Fibroblast of the aortic adventitia (primary cell): ENCODE results near the gene FAM120A. TPM values are rescaled to one million over a fixed set of nuclear protein-coding genes. Genes with fewer than 3 reads are reported as not detected.

Source experiments
- DNase-seq: peaks from one replicate; pipeline ENCODE4 v3.0.0-alpha.2; 2010; ENCODE audit warnings: low read depth
- H3K4me3 ChIP-seq: 2 replicates; pipeline ENCODE4 v1.5.1; 2011; ENCODE audit warnings: low read depth, mild to moderate bottlenecking, control low read depth, low read length, moderate library complexity
- CTCF ChIP-seq: IDR thresholded peaks from 2 replicates; pipeline ENCODE4 v1.5.1; 2011; ENCODE audit warnings: mild to moderate bottlenecking, low read length, control low read depth, inconsistent platforms; ENCODE audit not compliant: insufficient read depth
- small RNA-seq: library from RNA; depleted of rRNA; stranded (forward); fragments of <200 nt; gene quantifications from one replicate; pipeline ENCODE3, GENCODE V24; 2012
- total RNA-seq: library from RNA; depleted of rRNA; stranded (reverse); fragments of >200 nt; gene quantifications from 2 replicates; pipeline ENCODE4 v1.2.3, GENCODE V29; 2012; ENCODE audit warnings: low replicate concordance

The FAM120A gene
- total RNA-seq, 1 donor: 116 TPM

GRCh38 chr9:93612052-93612795, 160.7 kb downstream of the FAM120A start:
- no peak for TF ChIP-seq CTCF
- H3K4me3 ChIP-seq: no peak overlapping the region
- DNase-seq: no peak

- no peak overlapping the region for H3K4me3 ChIP-seq
- DNase-seq: no peak
- no peak for TF ChIP-seq CTCF
These were observed 161.3 kb downstream of the FAM120A start for GRCh38 chr9:93612796-93613154.

- no peak for DNase-seq
- no peak for TF ChIP-seq CTCF
- H3K4me3 ChIP-seq: no peak overlapping the region
These were observed 161.7 kb downstream of the FAM120A start for GRCh38 chr9:93613174-93613573.

- DNase-seq: no peak
- no peak for TF ChIP-seq CTCF
- no peak overlapping the region for H3K4me3 ChIP-seq
These were observed 162.3 kb downstream of the FAM120A start for GRCh38 chr9:93613791-93614190.

GRCh38 chr9:93614830-93615468, 163.5 kb downstream of the FAM120A start:
- no peak for DNase-seq
- TF ChIP-seq CTCF: no peak
- H3K4me3 ChIP-seq: no peak overlapping the region

Small RNA genes within 50 kb of the gene (small RNA-seq; reads per million reads assigned to genes)
- gene RF00019: not detected

Other genes starting within 250 kb of the FAM120A start
- gene FAM120AOS, start 1.9 kb downstream of the FAM120A start, total RNA-seq: 44.6 and 60.5 TPM in 2 replicates
- gene PHF2, start 124.9 kb downstream of the FAM120A start, total RNA-seq: 4.7 and 14.2 TPM in 2 replicates